Stimulated activated CD4-positive, alpha-beta T cell treated with anti-CD3 and anti-CD28 coated beads, Interleukin-4, amount 100 ng/mL, for 48 hours (primary cell): Measurements from ENCODE around the gene TMEM51.
A peak's percentile ranks its signal among the peaks of the same experiment; 100 is the strongest.

Experiments used
- DNase-seq, 2 donors: peaks; one replicate each; pipeline ENCODE4 v3.0.0-alpha.2; 2020; ENCODE audit warnings: low read depth in 2 of 2

Gene TMEM51

DNA sequence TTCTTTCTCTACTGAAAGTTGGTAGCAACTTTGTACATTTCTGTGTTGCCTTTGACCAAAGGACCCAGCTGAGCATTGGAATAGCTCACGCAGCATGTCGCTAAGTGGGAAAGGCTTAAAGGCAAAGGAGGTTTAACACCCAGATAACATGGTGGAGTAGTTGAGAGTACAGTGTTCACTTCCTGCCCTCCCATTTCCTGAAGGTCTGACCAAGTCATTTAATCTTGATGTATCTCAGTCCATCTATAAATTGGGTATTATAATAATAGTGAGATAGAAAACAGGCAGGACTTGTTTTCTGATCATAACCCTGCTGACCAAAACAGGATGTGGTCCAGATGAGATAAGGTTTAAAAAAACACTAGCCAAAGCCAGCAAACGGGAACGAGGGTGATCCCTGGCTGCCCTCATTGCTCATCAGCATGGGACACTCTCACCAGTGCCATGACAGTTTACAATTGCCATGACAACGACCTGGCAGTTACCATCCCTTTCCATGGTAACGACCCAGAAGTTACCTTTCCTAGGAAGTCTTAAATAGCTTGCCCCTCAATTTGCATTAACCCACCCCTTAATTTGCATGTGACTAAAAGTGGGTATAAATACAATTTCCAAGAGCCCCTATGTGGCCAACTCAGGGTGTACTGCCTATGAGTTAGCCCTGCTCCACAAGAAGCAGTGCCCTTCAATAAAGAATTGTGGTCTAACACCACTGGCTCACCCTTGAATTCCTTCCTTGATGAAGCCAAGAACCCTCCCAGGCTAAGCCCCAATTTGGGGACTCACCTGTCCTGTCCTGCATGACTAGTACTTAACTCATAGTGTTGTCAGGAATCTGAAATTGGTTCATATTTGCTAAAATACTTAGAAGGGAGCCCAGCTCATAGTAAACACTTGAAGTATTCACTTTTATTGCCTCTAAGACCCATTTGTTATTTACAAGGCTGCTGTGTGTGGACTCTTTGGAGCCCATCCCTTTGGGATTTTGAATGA lies 65.0 kb downstream of the TMEM51 start:
- no peak for DNase-seq

DNA sequence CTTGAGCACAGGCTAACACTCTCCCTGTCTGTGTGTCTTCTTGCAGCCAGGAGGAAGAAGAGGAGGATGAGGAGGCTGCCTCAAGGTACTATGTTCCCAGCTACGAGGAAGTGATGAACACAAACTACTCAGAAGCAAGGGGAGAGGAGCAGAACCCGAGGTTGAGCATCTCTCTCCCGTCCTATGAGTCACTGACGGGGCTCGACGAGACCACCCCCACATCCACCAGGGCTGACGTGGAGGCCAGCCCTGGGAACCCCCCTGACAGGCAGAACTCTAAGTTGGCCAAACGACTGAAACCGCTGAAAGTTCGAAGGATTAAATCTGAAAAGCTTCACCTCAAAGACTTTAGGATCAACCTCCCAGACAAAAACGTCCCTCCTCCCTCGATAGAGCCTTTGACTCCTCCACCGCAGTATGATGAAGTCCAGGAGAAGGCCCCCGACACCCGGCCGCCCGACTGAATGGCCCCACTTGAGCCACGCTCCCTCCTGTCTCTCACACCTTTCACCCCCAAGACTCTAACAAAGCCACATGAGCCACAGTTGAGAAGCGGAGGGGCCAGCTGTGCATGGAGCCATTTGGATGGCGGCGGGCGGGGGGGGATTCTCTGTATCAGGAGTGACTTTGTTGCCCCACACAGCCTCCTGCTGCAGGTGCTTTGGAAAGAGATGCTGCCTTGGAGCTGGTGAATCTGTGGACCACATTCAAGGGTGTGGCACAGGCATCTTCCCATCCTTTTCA lies 65.9 kb downstream of the TMEM51 start:
- DNase-seq, result no peak

DNA sequence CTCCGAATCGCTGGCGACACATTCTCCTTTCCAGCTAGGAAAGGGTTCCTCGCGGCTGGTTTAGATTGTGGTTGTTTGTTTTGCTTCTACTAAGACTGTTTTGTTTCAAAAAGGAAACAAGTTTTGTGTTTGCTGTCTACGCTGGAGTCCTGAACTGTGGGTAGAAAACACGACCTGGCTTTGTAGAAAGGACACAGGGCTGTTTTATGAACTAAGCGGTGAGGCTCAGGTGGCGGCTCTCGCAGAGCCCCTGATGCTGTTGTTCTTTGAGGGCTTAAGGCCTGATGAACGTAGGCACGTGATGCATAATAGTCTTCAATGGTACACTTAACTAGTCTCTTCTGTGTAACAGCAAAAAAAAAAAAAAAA lies 66.5 kb downstream of the TMEM51 start:
- no peak for DNase-seq

DNA sequence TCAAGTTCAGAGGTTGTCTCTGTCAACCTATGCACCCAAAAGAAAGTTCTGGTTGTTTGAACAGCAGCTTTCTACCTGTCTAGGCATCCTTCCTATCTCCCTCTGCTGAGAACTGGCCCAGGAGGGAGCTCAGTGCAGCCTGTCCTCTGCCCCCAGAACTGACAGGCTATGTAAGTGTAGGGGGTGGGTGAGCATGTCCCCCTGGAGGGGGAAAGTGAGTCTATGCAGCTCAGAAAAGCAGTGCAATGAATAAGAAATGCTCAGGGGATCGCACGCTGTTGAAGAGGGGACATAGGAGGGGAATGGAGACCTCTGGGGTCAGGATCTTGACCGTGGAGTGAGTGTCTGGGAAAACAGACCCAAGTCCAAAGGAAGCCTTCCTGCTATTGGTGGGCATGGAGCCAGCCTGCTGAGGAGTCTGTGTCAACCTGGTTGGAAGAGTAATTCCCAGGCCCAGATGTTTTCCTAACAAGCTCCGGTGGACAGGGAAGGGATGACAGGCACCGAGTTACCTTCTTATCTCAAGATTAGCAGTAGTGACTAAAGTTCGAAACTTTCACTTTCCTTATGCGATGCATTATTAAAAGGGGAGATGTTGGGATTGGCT lies 67.4 kb downstream of the TMEM51 start:
- DNase-seq, result no peak

DNA sequence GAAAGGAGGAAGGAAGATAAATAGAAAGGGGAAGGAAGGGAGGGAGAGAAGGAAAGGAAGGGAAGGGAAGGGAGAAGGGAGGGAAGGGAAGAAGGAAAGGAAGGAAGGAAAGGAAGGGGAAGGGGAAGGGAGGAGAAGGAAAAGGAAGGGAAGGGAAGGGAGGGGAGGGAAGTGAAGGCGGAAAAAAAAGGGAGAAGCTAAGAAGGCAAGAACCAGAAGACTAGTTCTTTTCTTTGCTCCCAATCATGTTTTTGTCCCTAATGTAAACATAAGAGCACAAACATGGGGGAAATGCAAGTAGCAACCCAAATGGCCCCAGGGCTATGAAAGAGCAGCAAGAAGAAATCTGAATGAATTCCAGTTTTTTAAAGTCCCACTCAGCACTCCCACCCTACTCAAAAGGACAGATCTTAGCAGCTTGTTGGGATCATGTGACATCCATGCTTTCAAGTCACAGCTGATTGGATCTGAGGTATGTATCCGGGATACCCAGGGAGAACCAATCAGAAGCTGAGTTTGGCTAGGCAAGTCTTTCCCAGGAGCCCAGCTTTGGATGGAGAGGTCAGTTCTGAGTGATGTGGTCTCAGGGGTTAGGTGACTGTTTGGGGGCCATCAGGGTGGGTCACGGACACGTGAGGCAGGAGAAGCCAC lies 69.2 kb downstream of the TMEM51 start:
- no peak for DNase-seq

DNA sequence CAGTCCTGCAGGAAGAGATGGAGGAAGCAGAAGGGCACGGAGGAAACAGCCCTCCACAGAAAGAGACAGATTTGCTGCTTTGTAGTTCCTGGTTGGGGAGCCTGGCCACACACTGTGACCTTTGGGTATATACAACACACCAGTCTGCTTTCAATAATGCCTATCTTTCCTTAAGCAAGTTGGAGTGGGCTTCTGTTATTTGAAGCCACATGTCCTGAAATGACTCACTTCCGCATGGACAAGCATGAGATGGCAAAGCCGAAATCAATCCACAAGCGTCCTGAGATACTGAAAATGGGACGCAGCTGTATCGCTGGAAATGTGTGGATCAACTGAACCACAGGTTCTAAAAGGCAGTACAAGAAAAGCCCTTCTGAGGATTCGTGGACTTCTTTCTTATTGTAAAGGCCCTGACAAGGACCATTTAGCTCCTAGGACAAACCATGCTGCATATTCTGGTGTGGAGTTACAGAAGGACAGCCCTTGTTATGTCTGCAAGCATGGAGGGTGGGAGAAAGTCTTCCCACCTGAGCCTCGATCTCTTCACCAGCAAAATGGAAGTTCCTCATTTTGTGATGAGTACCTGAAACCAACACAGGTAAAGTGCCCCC lies 70.8 kb downstream of the TMEM51 start:
- DNase-seq, result no peak

DNA sequence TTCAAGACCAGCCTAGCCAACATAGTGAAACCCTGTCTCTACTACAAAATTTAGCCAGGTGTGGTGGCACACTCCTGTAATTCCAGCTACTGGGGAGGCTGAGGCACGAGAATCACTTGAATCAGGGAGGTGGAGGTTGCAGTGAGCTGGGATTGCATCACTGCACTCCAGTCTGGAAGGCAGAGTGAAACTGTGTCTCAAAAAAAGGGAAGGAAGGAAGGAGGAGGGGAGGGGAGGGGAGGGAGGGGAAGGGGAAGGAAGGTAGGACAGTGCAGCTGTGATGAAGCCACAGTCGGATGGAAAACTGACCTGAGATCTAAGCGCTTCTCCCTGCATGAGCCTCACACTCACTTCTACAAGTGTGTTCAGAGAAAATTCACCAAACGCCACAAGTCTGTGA lies 71.4 kb downstream of the TMEM51 start:
- DNase-seq, result no peak

DNA sequence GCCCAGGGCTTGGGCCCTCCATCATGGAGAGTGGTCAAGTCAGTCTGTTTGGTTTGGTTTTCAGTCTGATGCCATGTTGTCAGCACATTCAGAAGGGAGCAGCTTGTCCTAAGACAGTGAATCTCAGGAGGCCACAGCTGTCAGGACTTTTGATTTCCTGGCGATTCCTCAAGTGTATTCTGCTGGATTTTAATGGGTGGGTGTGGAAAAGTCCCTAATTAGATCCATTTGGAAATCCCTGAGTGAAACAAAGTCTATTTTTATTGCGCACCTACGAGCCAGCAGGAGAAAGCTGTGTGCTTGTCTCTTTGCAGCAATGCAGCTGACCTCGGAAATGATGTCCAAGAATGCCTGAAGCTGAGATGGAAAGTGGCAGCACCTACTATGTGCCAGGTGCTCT lies 71.9 kb downstream of the TMEM51 start:
- DNase-seq, result no peak

DNA sequence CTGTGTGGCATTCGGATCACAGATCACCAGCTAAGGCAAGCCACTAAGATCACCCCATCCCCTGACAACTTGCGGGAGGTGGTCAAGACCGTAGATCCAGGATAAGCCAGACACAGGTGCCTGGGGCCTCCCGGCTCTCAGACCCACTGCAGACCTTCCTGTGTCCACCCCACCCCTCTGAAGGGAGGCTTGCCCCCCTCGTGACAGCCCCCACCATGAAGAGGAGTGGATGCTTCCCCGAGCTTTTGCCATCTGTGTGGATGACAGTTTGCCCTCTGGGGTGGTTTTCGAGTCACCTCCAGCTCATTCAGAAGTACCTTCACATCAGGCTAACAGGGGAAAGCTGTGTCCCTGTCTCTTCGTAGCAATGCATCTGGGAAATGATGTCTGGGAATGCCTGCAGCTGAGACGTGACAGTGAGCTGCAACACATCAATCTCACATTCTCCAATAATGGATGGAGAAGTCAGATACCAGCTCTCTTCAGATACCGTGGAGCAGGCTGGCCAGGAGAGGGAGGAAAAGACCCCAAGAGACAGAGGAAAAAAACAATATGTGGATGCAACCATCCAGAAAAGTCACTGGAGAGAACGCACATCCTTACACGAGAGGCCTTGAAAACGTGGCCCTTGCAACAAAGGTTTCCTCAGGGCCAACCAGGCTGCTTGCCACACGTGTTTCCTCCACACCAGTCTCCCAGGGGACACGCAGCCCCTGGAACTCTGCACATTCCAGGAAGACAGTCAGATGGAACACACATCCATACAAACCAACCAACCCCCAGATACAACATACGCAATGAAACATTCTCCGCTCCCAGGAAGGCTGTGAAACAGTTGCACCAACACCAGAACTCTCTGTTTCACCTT lies 73.1 kb downstream of the TMEM51 start:
- DNase-seq, result no peak

DNA sequence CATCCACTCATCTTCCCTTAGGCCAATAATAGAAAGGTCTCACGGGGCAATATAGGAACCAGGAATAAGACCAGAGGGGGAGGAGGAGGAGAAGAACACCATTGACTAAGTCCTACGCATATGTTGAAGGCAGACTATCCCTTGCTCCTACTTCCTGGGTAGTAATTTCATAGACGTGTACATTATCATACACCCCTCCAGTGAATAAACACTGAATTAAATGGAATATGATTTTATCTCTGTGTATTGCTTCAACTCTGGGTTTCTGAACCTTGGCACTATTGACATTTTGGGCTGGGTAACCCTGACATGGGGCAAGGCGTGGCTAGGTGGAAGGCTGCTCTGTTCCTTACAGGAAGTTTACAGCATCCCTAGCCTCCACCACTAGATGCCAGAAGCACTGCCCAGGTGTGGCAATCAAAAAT lies 76.2 kb downstream of the TMEM51 start:
- no peak for DNase-seq

DNA sequence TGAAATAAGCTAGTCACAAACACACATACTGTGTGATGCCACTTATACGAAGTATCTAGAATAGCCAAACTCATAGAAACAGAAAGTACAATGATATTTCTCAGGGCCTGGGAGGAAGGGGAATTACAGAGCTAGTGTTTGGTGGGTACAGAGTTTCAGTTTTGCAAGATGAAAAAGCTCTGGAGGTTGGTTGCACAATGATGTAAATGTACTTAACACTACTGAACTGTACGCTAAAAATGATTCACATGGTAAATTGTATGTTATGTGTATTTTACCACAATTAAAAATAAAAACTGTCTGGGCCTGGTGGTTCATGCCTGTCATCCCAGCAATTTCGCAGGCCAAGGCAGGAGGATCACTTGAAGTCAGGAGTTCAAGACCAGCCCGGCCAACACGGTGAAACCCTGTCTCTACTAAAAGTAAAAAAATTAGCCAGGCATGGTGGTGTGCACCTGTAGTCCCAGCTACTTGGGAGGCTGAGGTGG lies 78.2 kb downstream of the TMEM51 start:
- peak in 1 of 2 donors; percentile 26 for DNase-seq

DNA sequence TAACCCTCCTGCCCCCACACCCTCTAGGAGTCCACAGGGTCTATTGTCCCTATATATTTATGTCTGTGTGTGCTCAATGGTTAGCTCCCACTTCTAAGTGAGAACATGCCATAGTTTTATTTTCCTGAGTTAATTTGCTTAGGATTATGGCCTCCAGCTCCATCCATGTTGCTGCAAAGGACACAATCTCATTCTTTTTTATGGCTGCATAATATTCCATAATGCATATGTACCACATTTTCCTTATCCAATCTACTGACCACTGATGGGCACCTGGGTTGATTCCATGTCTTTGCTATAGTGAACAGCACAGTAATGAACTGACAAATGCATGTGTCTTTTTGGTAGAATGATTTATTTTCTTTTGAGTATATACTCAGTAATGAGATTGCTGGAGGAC lies 80.1 kb downstream of the TMEM51 start:
- no peak for DNase-seq

DNA sequence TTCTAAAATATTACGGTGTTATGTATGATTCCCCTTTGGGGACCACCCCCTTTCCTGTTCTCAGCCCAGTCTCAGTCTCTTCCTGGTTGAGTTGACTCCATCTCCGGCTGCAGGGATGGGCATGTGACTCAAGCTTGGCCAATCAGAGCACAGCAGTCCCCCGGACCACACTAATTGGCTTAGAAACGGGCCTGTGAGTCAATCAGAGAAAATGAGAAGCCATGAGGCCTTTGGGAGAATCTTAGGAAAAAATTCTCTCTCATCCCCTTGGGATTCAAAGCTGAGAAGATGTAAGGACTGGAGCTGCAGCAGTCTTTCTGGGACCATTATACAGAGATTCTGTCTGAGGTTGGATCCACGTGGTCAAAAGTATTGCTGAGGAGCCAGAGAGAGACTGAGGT lies 82.8 kb downstream of the TMEM51 start:
- DNase-seq, result no peak

DNA sequence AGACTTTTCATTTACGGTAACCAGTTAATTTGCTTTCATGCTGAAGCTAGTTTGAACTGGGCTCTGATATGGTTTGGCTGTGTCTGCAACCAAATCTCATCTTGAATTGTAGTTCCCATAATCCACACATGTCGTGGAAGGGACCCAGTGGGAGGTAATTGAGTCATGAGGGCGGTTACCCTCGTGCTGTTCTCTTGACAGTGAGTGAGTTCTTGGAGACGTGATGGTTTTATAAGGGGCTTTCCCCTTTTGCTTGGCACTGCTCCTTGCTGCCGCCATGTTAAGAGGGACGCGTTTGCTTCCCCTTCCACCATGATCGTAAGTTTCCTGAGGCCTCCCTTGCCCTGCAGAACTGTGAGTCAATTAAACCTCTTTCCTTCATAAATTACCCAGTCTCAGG lies 83.2 kb downstream of the TMEM51 start:
- no peak for DNase-seq

DNA sequence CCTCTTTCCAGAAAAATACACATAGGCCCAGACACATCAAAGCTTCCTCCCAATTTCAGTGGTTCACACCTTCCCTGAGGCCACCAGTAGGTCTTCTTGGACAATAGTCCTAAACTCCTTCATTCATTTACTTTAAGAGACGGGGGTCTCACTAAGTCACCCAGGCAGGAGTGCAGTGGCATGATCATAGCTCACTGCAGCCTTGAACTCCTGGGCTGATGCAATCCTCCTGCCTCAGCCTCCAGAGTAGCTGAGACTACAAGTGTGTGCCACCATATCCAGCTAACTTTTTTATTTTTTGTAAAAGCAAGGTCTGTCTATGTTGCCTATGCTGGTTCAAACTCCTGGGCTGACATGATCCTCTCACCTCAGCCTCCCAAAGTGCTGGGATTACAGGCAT lies 85.2 kb downstream of the TMEM51 start:
- no peak for DNase-seq

DNA sequence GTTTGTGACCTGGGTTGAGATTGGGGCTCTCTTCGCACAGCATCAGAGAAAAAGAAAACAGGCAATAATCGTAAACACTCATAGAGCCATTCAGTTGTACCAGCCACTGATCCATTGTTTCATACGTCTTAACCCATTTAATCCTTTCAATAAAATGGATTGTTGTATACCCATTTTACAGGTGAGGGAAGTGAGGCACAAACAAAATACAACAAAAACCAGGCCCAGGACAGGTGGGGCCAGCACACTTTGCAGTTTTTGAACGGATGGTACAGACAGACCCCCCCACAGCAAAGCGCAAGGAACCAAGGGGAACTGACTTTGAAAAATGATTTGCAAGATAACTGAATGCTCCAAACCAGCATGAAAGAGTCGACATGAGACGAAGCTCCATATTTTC lies 89.2 kb downstream of the TMEM51 start:
- no peak for DNase-seq

DNA sequence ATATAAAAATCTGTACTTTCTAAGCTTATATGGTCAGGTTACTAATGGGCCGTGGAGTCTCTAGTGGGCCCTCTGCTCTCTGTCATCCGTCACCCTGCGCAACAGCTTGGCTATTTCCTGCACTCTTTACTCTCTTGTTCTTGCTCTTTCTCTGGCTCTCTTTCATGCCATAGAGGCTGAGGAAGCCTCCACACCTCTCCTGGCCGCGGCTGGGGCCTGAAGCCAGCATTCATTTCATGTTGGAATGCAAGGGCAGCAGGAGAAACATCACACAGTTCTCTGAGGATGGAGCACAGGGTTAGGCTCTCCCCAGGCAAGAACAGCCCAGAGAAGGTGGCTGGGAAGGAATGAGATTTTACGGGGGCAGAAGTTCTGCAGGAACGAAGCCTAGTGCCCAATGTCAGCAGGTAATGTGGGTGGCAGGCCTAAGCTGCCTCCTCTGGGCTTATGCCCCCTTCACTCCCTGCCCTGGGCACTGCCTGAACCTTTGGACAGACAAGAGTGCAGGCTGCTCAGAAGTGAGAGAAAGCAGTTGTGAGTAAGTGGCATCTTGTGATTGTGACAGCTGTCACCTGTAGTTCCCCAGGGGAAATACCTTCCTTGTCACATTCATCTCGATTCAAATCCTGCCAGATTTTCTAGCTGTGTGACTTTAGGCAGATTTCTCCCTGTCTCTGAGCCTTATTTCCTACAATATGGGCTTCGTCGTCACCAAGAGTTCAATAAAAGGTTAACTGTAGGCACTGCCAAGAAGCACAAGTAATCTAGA lies 89.9 kb downstream of the TMEM51 start:
- no peak for DNase-seq

DNA sequence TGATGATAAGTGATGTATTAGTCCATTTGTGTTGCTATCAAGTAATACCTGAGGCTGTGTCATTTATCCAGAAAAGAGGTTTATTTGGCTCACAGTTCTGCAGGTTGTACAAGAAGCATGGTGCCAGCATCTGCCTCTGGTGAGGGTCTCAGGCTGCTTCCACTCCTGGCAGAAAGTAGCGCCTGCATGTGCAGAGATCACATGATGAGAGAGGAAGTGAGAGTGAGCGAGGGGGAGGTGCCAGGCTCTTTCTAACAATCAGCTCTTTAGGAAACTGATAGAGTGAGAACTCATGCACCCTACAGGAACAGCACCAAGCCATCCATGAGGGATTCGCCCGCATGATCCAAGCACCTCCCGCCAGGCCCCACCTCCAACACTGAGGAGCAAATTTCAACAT lies 91.3 kb downstream of the TMEM51 start:
- no peak for DNase-seq

DNA sequence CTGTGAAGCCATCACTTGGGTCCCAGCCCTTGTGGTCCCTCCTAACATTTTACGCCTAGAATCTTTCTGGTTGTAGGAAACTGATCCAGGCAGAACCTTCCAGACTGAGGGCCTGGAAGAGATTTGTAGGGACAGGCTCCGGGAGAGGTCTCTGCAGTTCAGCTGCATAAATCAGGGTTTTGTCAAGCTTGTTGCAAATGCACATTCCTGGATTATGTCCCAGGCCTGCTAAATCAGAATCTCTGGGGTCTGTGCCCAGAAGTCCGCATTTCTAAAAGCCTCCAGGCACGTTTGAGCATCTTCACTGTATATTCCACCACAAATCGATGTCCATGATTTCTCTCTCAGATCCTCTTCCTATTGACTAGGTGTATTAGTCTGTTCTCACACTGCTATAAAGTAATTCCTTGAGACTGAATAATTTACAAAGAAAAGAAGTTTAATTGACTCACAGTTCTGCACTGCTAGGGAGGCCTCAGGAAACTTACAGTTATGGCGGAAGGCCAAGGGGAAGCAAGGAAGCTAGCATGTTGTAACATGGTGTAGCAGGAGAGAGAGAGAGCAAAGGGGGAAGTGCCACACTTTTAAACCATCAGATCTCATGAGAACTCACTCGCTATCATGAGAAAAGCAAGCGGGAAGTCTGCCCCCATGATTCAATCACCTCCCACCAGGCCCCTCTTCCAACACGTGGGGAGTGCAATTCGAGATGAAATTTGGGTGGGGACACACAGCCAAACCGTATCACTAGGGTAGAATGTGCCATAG lies 92.2 kb downstream of the TMEM51 start:
- DNase-seq, result no peak
